ENCODE results near the gene RANBP1.

- TF ChIP-seq ATF2 (CRISPR knock-in tag; IDR thresholded peaks at IDR 0.05) (no peak), HMGN3 (IDR thresholded peaks at IDR 0.05; ENCODE audit: borderline replicate concordance, extremely low read depth, insufficient read length, low read depth, low read length) (no peak), MYNN (IDR thresholded peaks at IDR 0.05) (no peak), MYNN (CRISPR knock-in tag; IDR thresholded peaks at IDR 0.05) (no peak)
Observed at GRCh38 chr22:20173772-20174171, 57.9 kb downstream of the RANBP1 start.

All from K562 (cell line).